ENCODE data around the gene SORCS1. TPM values are rescaled to one million over a fixed set of nuclear protein-coding genes. Genes with fewer than 3 reads are reported as not detected.

Gene SORCS1
- total and polyA plus RNA-seq, 2 of the 13 experiments (the other 11 are each of a cell fraction or from before 2014, with no cell fraction given) = not detected

GRCh38 chr10:106573106-106573505 lies 591.4 kb downstream of the SORCS1 start:
- no peak overlapping the region for H2AFZ ChIP-seq (ENCODE audit: low read length)
- TF ChIP-seq ZIK1 (CRISPR knock-in tag; IDR thresholded peaks at IDR 0.05; ENCODE audit: borderline replicate concordance, low read depth) (no peak), ZNF747 (CRISPR knock-in tag; IDR thresholded peaks at IDR 0.05; ENCODE audit: borderline replicate concordance) (no peak)
- no peaks in the 10 kb centered on the region for H3K4me1 ChIP-seq (ENCODE audit: insufficient read depth, low read length)
- no peaks in the 10 kb centered on the region for H3K9me3 ChIP-seq (ENCODE audit: low read length)
- CTCF ChIA-PET (ENCODE audit: low intra/inter-chr PET ratio, low total read pairs) = no interaction called here
- no peaks in the 10 kb centered on the region for H3K27me3 ChIP-seq (ENCODE audit: control insufficient read depth in 1 of 2, insufficient read depth in 2 of 2, low read length in 2 of 2)
- no peaks in the 10 kb centered on the region for H3K79me2 ChIP-seq (ENCODE audit: insufficient read depth, low read length)
- DNase-seq (ENCODE audit: low spot score) = no peak
- ATAC-seq = no peak
- no peak overlapping the region for H3K4me3 ChIP-seq (replicated peaks in 1 of 3; ENCODE audit: insufficient read depth in 1 of 3, low read depth in 2 of 3, low read length in 3 of 3)
- in situ Hi-C loops (cut with HindIII; ENCODE audit: extremely low pct_ligation_motif_present, low pct_unique_long_range_greater_than_20kb) = no loop called here
- intact Hi-C loops (cut with micrococcal nuclease; ENCODE audit: unreplicated experiment) = loop anchor here (10.0 kb wide), 1 partner anchor 778 kb away; no protein-coding TSS in a partner anchor
- POLR2A ChIA-PET = no interaction called here
- H3K36me3 ChIP-seq (replicated peaks in 1 of 2; ENCODE audit: control insufficient read depth in 1 of 2, insufficient read depth in 2 of 2, low read length in 2 of 2) = no peaks in the 10 kb centered on the region
- no peak overlapping the region for H3K27ac ChIP-seq (ENCODE audit: extremely low read length, insufficient read depth, low read length)
- H3K9ac ChIP-seq (ENCODE audit: insufficient read depth, low read depth, low read length) = no peak overlapping the region
- FAIRE-seq = no peak
- no peak overlapping the region for H3K4me2 ChIP-seq (ENCODE audit: low read depth, low read length)
- 0% methylated on average over 3 of the region's 5 CpGs for WGBS (ENCODE audit: low lambda C conversion rate)
- BruUV-seq (replicated peaks) = no TSS peak
- H4K20me1 ChIP-seq (ENCODE audit: insufficient read depth, low read length) = no peaks in the 10 kb centered on the region

- ChIA-PET POLR2A (no interaction called here), CTCF (ENCODE audit: low intra/inter-chr PET ratio, low total read pairs) (no interaction called here)
- Histone ChIP-seq H3K27ac (ENCODE audit: extremely low read length, insufficient read depth, low read length) (no peak overlapping the region), H3K27me3 (ENCODE audit: control insufficient read depth in 1 of 2, insufficient read depth in 2 of 2, low read length in 2 of 2) (no peaks in the 10 kb centered on the region), H3K4me1 (ENCODE audit: insufficient read depth, low read length) (no peaks in the 10 kb centered on the region), H3K9ac (ENCODE audit: insufficient read depth, low read depth, low read length) (no peak overlapping the region), H3K9me3 (ENCODE audit: low read length) (no peaks in the 10 kb centered on the region), H2AFZ (ENCODE audit: low read length) (no peak overlapping the region), H3K4me3 (replicated peaks in 1 of 3; ENCODE audit: insufficient read depth in 1 of 3, low read depth in 2 of 3, low read length in 3 of 3) (no peak overlapping the region), H3K36me3 (replicated peaks in 1 of 2; ENCODE audit: control insufficient read depth in 1 of 2, insufficient read depth in 2 of 2, low read length in 2 of 2) (no peaks in the 10 kb centered on the region), H4K20me1 (ENCODE audit: insufficient read depth, low read length) (no peaks in the 10 kb centered on the region), H3K4me2 (ENCODE audit: low read depth, low read length) (no peak overlapping the region), H3K79me2 (ENCODE audit: insufficient read depth, low read length) (no peaks in the 10 kb centered on the region)
- in situ Hi-C loops (cut with HindIII; ENCODE audit: extremely low pct_ligation_motif_present, low pct_unique_long_range_greater_than_20kb) (no loop called here), intact Hi-C loops (cut with micrococcal nuclease; ENCODE audit: unreplicated experiment) (loop anchor here (10.0 kb wide), 1 partner anchor 777 kb away; no protein-coding TSS in a partner anchor)
- no TSS peak for BruUV-seq (replicated peaks)
- under 1% methylated on average over 5 of the region's 5 CpGs for WGBS (ENCODE audit: low lambda C conversion rate)
- ATAC-seq = no peak
- no peak for FAIRE-seq
- TF ChIP-seq STAG1 (CRISPR knock-in tag; IDR thresholded peaks at IDR 0.05) (peak; percentile 28), ETS1 (CRISPR knock-in tag; IDR thresholded peaks at IDR 0.05) (no peak)
- no peak for DNase-seq (ENCODE audit: low spot score)
Observed at GRCh38 chr10:106571192-106571946, 593.1 kb downstream of the SORCS1 start.

Measured in HepG2 (cell line).